Body of pancreas (tissue), 4 donors: Measurements from ENCODE around the gene RIPPLY1.

ENCODE experiments used
- POLR2A ChIP-seq, 3 donors: fragments of 450-650 bp; IDR thresholded peaks; one replicate each; pipeline ENCODE4 v1.6.1; 2016; ENCODE audit warnings: antibody characterized with exemption in 3 of 3, mild to moderate bottlenecking in 2 of 3
- TF ChIP-seq, protein P1 (sequence below), 7 experiments: fragments of 450-650 bp in 4 of 7; fragments of 200-600 bp in 3 of 7; sonication (generic) in 3 of 7; IDR thresholded peaks; one replicate each; pipeline ENCODE4 v1.5.1; 2016 to 2019; ENCODE audit warnings: antibody characterized with exemption in 7 of 7

DNA sequence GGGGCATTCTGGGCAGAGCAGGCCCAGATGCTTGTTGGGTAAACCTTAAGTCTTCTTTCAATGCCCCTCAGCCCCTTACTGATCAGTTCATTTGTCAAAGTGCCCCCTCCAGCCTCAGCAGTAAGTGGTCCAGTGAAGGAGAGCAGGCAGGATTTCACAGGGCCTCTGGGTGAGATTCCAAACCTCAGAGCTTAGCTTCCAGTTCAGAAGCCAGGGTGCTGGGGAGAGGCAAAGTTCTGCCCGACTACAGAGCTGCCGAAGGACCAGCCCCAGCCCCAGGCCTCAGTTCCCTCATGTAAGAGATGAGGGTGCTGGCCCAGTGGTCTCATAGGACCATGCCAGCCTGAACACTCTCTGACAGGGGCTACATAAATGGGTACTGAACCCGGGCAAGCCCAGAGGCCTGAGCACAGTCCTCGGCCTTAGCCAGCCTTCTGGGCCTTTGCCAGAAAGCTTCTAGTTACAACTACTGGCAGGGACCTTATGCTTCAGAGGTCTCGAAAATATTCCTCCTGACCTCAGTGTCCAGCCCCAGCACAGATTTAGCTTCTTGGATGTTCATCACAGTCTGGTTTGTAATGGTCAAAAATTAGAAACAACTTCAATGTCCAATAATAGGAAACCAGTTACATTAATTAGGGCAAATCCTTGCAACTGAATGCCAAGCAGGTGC is 851 bp upstream of the RIPPLY1 start:
- TF ChIP-seq, protein P1, sequence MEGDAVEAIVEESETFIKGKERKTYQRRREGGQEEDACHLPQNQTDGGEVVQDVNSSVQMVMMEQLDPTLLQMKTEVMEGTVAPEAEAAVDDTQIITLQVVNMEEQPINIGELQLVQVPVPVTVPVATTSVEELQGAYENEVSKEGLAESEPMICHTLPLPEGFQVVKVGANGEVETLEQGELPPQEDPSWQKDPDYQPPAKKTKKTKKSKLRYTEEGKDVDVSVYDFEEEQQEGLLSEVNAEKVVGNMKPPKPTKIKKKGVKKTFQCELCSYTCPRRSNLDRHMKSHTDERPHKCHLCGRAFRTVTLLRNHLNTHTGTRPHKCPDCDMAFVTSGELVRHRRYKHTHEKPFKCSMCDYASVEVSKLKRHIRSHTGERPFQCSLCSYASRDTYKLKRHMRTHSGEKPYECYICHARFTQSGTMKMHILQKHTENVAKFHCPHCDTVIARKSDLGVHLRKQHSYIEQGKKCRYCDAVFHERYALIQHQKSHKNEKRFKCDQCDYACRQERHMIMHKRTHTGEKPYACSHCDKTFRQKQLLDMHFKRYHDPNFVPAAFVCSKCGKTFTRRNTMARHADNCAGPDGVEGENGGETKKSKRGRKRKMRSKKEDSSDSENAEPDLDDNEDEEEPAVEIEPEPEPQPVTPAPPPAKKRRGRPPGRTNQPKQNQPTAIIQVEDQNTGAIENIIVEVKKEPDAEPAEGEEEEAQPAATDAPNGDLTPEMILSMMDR (IDR thresholded peaks at IDR 0.05), result no peak
- no peak for TF ChIP-seq POLR2A (IDR thresholded peaks at IDR 0.05)
